K562 (cell line): Measurements from ENCODE around the gene DCUN1D2.
A peak's percentile ranks its signal among the peaks of the same experiment; 100 is the strongest.

Source experiments
- CTCF ChIP-seq, 3 experiments: IDR thresholded peaks in 2 of 3; conservative IDR thresholded peaks in 1 of 3; 2 replicates each; pipeline ENCODE4 v1.5.1; 2011 to 2012; ENCODE audit warnings: low read length in 3 of 3, mild to moderate bottlenecking in 3 of 3, control low read depth in 2 of 3, improper control_type of control experiment in 1 of 3, inconsistent platforms in 1 of 3, low read depth in 1 of 3, mixed read lengths in 1 of 3, moderate library complexity in 1 of 3; ENCODE audit not compliant: insufficient read depth in 2 of 3
- DPF2 ChIP-seq: fragments of 450-650 bp; IDR thresholded peaks from 2 replicates; pipeline ENCODE4 v1.6.1; 2016
- FOXK2 ChIP-seq, 2 experiments: fragments of 450-650 bp; IDR thresholded peaks in 1 of 2; conservative IDR thresholded peaks in 1 of 2; 2 replicates each; pipeline ENCODE4 v1.6.1; 2016; ENCODE audit warnings: low read depth in 2 of 2, mild to moderate bottlenecking in 1 of 2
- IRF2 ChIP-seq: sonication (generic); formaldehyde crosslinking; IDR thresholded peaks from 2 replicates; pipeline ENCODE4 v1.8.1; 2022; ENCODE audit warnings: mild to moderate bottlenecking, missing genetic modification reagents
- JUND ChIP-seq, 2 experiments: IDR thresholded peaks; 2 replicates in 1 of 2; 3 replicates in 1 of 2; pipeline ENCODE4 v1.6.1; 2011; ENCODE audit warnings: borderline replicate concordance in 2 of 2, low read depth in 2 of 2, low read length in 2 of 2, improper control_type of control experiment in 1 of 2, missing biosample characterization in 1 of 2, missing genetic modification characterization in 1 of 2, missing genetic modification reagents in 1 of 2
- MAZ ChIP-seq, 2 experiments: fragments of 450-650 bp in 1 of 2; sonication (generic) in 1 of 2; formaldehyde crosslinking; IDR thresholded peaks in 1 of 2; conservative IDR thresholded peaks in 1 of 2; 2 replicates each; pipeline versions ENCODE4 v1.4.0 to v1.5.0; 2020; ENCODE audit warnings: mild to moderate bottlenecking in 1 of 2, missing genetic modification reagents in 1 of 2
- SIRT6 ChIP-seq: IDR thresholded peaks from one replicate; pipeline ENCODE4 v1.6.1; 2012; ENCODE audit warnings: low read depth, mild to moderate bottlenecking, control low read depth, inconsistent platforms, low read length, moderate library complexity
- SMARCE1 ChIP-seq: fragments of 450-650 bp; IDR thresholded peaks from 2 replicates; pipeline ENCODE4 v1.7.1; 2016; ENCODE audit warnings: mild to moderate bottlenecking
- SRF ChIP-seq, 2 experiments: fragments of 250-450, 450-650 bp in 1 of 2; sonication (Bioruptor Pico) in 1 of 2; sonication (generic) in 1 of 2; formaldehyde crosslinking; IDR thresholded peaks; 2 replicates each; pipeline versions ENCODE4 v1.5.0 to v1.5.1; 2020 to 2022; ENCODE audit warnings: mild to moderate bottlenecking in 1 of 2, missing genetic modification reagents in 1 of 2
- ZBTB11 ChIP-seq, 3 experiments: fragments of 200-800 bp in 1 of 3; fragments of 250-450 bp in 1 of 3; fragments of 450-650 bp in 1 of 3; sonication (Bioruptor Pico) in 1 of 3; sonication (Bioruptor generic) in 1 of 3; formaldehyde crosslinking in 1 of 3; IDR thresholded peaks; 2 replicates each; pipeline versions ENCODE4 v1.6.1 to v1.8.0; 2016 to 2022; ENCODE audit warnings: mild to moderate bottlenecking in 2 of 3, missing genetic modification characterization in 2 of 3, missing compliant biosample characterization in 1 of 3, moderate library complexity in 1 of 3
- ZFP91 ChIP-seq: sonication (generic); formaldehyde crosslinking; IDR thresholded peaks from 2 replicates; pipeline ENCODE4 v1.8.0; 2022; ENCODE audit warnings: mild to moderate bottlenecking, missing genetic modification reagents

- TF ChIP-seq MAZ (CRISPR knock-in tag; conservative IDR thresholded peaks at IDR 0.05 in 1 of 2, IDR thresholded peaks at IDR 0.05 in 1 of 2) = no peak
- no peak for TF ChIP-seq FOXK2 (conservative IDR thresholded peaks at IDR 0.05 in 1 of 2, IDR thresholded peaks at IDR 0.05 in 1 of 2; ENCODE audit: low read depth in 2 of 2)
- no peak for TF ChIP-seq SIRT6
- TF ChIP-seq SMARCE1 = no peak
- TF ChIP-seq CTCF (IDR thresholded peaks at IDR 0.05 in 2 of 3, conservative IDR thresholded peaks at IDR 0.05 in 1 of 3; ENCODE audit: insufficient read depth in 2 of 3, low read depth in 1 of 3, low read length in 3 of 3) = no peak
- TF ChIP-seq SRF (CRISPR knock-in tag; IDR thresholded peaks at IDR 0.05) = no peak
- TF ChIP-seq ZFP91 = no peak
- no peak for TF ChIP-seq IRF2 (CRISPR knock-in tag)
- no peak for TF ChIP-seq DPF2
- TF ChIP-seq ZBTB11 (CRISPR knock-in tag; IDR thresholded peaks at IDR 0.05) = no peak
- peak; percentile 16; the same call in 1 of the 2 replicates for TF ChIP-seq JUND (IDR thresholded peaks at IDR 0.05; ENCODE audit: borderline replicate concordance, low read depth, low read length)
- TF ChIP-seq JUND (tag; IDR thresholded peaks at IDR 0.05; ENCODE audit: borderline replicate concordance, low read depth, low read length) = no peak
Measured at GRCh38 chr13:113411216-113412023, 79.1 kb downstream of the DCUN1D2 start.
